Sigmoid colon (tissue), 4 donors: Measurements from ENCODE around the gene BANP.

ENCODE experiments used
- EP300 ChIP-seq, 4 donors: sonication (generic); formaldehyde crosslinking; IDR thresholded peaks; one replicate each; pipeline ENCODE4 v1.6.1; 2017; ENCODE audit warnings: antibody characterized with exemption in 4 of 4
- POLR2A ChIP-seq, 2 donors: fragments of 450-650 bp; IDR thresholded peaks; one replicate each; pipeline ENCODE4 v1.6.1; 2016; ENCODE audit warnings: antibody characterized with exemption in 2 of 2, mild to moderate bottlenecking in 2 of 2, moderate library complexity in 2 of 2
- TF ChIP-seq, protein P1 (sequence below), 4 experiments: fragments of 450-650 bp in 3 of 4; fragments of 200-600 bp in 1 of 4; IDR thresholded peaks; one replicate each; pipeline ENCODE4 v1.5.1; 2016 to 2019; ENCODE audit warnings: antibody characterized with exemption in 4 of 4, mild to moderate bottlenecking in 3 of 4, moderate library complexity in 2 of 4

GRCh38 chr16:88066680-88067529 lies 115.7 kb downstream of the BANP start:
- TF ChIP-seq POLR2A (IDR thresholded peaks at IDR 0.05) (no peak), EP300 (IDR thresholded peaks at IDR 0.05) (no peak)
- TF ChIP-seq, protein P1, sequence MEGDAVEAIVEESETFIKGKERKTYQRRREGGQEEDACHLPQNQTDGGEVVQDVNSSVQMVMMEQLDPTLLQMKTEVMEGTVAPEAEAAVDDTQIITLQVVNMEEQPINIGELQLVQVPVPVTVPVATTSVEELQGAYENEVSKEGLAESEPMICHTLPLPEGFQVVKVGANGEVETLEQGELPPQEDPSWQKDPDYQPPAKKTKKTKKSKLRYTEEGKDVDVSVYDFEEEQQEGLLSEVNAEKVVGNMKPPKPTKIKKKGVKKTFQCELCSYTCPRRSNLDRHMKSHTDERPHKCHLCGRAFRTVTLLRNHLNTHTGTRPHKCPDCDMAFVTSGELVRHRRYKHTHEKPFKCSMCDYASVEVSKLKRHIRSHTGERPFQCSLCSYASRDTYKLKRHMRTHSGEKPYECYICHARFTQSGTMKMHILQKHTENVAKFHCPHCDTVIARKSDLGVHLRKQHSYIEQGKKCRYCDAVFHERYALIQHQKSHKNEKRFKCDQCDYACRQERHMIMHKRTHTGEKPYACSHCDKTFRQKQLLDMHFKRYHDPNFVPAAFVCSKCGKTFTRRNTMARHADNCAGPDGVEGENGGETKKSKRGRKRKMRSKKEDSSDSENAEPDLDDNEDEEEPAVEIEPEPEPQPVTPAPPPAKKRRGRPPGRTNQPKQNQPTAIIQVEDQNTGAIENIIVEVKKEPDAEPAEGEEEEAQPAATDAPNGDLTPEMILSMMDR (IDR thresholded peaks at IDR 0.05): no peak
